ENCODE data around the gene PPEF1.

Gene PPEF1, protein sequence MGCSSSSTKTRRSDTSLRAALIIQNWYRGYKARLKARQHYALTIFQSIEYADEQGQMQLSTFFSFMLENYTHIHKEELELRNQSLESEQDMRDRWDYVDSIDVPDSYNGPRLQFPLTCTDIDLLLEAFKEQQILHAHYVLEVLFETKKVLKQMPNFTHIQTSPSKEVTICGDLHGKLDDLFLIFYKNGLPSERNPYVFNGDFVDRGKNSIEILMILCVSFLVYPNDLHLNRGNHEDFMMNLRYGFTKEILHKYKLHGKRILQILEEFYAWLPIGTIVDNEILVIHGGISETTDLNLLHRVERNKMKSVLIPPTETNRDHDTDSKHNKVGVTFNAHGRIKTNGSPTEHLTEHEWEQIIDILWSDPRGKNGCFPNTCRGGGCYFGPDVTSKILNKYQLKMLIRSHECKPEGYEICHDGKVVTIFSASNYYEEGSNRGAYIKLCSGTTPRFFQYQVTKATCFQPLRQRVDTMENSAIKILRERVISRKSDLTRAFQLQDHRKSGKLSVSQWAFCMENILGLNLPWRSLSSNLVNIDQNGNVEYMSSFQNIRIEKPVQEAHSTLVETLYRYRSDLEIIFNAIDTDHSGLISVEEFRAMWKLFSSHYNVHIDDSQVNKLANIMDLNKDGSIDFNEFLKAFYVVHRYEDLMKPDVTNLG

DNA sequence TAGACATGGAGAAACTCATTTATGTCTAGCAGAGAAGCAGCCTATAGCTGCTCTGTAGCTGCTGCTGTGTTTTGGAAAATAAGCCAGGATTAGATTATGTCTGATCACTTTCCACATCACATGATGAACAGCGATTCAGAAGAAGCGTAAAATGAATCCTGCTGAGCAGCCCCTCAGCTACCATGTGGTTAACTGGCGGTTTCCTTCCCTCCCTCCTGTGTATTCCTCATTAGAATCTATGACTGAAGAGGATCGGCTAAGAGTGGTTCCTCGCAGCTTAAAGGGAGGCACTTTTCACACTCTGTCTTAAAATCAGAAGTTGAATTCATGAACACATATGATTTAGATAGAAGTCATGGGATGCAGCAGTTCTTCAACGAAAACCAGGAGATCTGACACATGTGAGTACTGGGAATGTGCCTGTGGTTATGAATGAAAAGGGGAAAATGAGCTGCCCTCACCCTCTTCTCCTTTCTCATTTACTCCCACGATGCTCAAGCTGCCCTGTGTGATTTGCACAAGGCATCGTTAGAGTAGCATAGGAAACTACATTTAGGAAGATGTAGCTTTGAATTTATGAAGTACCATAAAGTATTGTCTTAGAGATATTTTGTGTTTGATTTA lies at the start of gene PPEF1:
Gene PPEF1, plus strand, starts transcription at position 220 of the 624 bp plus-strand sequence. Its CDS starts 136 bp downstream, at position 356.
- FAIRE-seq, result no peak

DNA sequence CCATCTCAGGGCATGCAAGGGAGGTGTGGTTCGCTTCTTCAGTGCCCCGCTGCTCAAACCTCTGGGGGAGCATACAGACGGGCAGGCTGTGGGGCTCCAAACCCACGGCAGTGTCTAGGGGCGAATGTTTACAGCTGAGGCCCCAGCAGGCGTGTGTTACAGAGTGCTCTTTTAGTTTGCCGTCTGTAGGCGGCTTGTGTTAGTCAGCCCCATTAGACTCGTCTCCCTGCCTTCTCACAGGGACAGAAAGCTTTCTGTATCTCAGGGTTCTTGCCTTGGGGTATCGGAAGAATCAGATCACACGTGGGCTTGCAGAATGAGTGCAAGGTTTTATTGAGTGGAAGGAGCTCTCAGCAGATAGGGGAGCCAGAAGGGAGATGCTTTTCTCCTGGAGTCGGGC lies 46.2 kb upstream of the PPEF1 start:
- FAIRE-seq, result no peak

DNA sequence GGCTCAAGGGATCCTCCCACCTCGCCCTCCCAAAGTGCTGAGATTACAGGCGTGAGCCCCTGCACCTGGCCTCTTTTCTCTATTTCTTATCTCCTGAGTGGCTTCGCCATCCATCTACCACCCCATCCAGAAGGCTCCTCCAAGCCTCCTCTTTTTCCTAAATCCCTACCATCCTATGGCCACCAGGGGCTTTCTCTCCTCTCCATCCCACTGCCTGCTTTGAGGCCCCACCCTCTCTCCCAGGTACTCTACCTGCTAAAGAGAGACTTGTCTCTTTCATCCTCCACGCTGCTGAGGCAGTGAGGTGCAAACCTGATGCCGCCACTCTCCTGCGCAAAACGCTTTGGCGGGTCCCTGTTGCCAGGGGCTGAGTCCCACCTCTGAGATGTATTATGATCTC lies 42.5 kb upstream of the PPEF1 start:
- FAIRE-seq, result no peak

DNA sequence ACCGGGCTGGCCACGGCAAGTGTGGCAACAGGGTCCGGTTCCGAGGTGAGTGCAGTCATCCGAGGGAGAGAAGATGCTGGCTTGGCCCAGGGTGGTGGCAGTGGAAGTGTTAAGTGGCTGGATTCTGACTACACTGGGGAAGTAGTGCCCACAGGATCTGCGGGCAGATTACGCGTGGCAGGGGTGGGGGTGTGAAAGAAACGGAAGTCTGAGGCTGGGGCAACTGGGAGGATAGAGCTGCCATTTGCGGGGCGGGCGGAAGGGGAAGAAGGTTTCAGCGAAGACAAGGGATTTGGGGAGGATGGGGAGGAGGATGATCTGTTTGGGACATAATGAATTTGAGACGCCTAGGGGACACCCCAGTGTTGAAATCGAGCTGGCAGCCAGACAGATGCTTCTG lies 40.8 kb upstream of the PPEF1 start:
- no peak for FAIRE-seq

DNA sequence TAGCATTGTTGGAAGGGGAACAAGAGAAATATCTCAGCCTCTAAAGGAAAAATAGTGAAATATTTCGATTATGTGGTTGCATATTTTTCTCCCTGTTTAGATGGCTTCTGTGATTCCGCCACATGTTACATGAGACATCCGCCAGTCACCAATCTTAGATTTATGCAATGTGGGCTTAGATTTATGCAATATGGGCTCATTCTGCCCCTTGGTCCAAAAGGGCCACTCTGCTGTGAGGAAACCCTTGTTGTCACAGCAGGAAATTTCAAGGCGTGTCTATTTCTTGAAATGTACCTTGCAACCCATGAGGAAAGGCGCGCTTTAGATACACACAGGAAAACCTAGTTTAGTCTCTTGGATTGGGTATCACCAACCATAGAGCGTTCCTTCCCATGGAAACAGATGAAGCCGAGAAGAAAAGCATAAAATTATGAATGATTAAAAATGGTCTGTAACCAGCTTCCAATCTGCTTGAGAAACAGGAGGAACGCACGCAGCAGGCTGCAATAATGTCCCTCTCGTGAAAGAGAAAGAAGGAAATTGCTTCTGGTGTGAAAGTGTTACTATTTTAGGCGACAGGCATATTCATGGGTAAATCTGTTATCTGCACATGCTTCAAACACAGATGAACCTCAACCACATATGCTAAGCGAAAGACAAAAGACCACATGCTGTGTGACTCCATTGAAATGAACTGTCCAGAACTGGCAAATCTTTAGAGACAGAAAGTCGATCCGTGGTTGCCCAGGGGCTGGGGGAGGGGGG lies 39.2 kb upstream of the PPEF1 start:
- no peak for FAIRE-seq

DNA sequence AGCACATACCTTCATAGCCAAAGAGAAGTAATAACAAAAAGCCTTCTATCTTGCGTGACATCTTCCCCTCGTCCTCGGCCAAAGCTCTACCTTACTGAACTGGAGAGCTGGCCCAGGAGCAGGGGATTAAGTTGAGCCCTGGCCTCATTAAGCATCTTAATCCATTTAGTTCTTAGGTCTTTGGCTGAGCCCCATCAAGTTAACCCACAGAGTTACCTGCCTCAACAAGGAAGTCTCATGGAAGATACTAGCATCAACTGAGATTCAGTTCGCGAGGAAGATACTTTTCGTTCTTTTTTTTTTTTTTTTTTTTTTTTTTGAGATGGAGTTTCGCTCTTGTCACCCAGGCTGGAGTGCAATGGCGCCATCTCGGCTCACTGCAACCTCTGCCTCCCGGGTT lies 35.4 kb upstream of the PPEF1 start, which contains the start of gene RS1:
Gene RS1, minus strand, starts transcription at position 101 of the 400 bp plus-strand sequence. Its CDS starts 40 bp downstream, at position 61.
- FAIRE-seq, result no peak

DNA sequence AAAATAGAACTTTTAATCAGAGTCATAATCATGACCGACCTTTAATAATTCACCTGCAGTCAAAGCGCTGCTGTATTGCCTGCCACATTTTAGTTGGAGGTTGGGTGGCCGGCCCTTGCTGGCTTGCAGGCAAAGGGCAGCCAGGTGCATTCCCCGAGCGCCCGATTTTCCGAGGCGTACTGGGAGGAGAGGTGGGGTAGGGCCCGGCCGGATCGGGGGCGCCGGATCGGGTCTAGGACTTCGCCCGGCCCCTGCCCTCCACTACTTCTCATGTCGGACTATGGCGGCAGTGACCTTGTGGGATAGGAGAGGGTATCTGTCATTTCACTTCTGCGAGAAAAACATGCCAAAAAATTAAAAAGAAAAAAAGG lies 33.0 kb upstream of the PPEF1 start:
- no peak for FAIRE-seq

DNA sequence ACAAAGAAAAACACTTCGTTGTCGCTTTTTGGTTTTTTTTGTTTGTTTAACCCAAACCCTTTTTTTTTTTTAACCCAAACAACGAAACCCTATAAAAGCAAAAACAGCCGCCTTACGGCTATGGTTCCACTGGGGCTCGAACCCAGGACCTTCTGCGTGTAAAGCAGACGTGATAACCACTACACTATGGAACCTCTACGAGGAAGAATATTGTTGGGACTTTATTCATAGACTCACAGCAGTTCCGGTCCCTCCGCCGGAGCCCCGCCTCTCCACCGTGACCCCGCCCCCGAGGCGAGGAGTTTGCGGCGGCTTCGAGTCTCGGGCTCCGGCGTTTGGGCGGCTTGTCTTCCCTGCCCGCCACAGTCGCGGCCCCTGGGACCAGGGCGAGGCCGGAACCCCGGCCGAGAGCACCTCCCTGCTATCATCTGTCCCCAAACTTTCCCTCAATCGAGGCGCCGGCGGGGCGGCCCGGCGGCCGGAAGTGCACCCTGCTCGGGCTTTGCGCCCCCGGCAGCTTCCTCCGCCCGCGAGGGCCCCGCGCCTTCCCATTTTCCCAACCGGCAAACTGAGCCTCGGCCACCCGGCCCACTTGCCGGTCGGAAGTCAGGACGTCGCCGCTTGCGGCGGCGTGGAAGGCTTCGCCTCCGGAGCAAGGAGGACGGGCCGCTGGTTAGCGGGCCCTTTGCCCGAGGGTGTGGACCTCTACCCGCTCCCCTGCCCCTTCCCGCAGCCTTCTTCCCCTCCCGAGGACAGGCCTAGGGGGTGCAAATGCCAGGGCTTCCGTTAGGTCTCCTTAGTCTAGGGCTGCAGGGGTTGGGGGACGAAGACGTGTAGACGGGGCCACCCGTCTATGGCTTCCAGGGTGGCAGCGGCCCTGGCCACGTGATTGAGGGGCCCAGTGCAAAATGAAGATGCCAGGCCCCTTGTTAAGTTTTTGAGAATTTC lies 32.4 kb upstream of the PPEF1 start:
- no peak for FAIRE-seq

DNA sequence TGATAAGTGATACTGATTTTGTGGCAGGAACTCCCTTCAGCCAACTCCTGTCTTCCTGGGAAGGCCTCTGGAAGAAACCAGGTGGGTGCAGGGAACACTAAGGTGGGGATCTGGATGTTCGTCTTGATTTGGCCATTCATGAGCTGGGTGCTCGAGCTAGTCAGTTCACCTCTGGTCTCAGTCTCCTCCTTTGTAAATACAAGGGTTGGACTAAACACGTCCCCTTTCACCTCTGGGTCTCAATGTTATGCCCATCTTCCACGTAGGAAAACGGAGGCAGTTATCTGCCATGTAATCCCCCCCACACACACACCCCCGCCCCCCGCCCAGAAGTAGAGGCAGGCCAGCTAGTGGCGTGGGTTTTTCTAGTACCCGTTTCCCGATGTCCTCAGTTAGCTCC lies 31.4 kb upstream of the PPEF1 start:
- no peak for FAIRE-seq

DNA sequence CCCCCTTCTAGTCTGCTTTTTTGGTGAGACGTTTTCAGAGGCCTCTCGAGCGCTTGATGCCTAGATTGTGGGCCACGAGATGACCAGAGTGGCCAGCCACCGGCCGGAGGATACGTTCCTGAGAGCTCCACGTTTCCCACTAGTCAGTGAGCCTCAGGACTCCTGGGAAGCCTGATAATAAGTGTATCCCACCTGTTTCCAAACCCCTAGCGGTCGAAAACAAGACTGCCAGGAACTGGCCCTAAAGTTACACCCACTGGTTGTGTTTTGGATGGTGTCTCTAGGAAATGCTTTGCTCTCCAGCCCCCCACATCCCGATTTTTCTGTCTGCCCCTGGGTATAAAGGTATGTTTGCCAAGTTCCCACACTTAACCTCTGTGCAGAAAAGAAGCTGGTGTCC lies 31.0 kb upstream of the PPEF1 start:
- no peak for FAIRE-seq

DNA sequence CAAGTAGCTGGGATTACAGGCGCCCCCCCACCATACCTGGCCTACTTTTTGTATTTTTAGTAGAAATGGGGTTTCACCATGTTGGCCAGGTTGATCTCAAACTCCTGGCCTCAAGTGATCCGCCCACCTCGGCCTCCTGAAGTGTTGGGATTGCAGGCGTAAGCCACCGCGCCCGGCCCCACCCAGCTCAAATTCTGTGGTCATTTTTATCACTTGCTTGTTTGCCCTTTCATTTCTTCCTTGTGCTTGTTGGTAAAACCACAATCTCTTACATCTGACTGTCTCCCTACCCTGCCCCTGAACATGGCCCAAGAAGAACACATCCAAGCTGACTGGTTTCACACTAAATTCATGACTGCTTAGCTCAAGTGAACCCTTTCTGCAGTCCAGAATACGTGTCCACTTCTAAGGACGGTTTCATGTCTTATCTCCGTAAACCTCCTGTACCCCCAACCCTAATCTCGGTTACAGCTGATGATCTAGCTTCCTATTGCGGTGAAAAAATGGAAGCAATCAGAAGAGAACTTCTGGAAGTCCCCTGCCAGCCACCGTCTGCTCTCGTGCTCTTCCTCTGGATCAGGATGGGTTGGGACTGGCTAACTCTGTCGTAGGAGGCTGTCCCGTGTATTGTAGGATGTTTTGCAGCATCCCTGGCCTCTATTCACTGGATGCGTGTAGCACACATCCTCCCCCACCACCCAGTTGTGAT lies 30.1 kb upstream of the PPEF1 start:
- no peak for FAIRE-seq

DNA sequence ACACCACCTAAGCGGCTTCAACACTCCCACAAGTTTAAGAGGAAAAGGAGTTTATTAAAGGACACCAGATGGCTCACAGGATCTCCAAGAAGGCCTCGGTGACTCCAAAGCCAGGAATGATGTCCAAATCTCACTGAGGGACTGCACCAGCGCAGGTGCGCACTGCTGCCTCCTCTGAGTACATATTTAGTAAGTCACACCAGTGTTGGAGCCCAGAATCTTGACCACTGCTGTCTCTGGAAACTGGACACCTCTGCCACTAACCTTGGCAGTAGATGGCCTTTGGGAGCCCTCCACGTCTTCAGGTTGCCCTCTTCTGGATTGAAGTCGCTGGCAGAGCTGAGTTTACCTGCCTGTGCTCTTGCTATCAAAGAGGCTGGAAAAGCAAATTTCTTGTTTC lies 25.4 kb upstream of the PPEF1 start:
- FAIRE-seq, result no peak

DNA sequence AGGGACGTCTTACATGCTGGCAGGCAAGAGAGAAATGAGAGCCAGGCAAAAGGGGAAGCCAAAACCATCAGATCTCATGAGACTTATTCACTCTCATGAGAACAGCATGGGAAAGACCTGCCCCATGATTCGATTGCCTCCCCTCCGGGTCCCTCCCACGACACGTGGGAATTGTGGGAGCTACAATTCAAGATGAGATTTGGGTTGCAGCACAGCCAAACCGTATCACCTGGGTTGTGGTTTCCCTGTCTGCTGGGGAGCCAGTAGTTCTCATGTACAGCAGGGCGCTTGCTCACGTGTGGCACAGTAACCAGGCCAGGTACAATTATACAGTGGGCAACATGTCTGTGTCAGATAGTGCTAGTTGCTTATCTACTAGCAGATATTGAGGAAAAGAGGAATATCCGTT lies 24.5 kb upstream of the PPEF1 start:
- no peak for FAIRE-seq

DNA sequence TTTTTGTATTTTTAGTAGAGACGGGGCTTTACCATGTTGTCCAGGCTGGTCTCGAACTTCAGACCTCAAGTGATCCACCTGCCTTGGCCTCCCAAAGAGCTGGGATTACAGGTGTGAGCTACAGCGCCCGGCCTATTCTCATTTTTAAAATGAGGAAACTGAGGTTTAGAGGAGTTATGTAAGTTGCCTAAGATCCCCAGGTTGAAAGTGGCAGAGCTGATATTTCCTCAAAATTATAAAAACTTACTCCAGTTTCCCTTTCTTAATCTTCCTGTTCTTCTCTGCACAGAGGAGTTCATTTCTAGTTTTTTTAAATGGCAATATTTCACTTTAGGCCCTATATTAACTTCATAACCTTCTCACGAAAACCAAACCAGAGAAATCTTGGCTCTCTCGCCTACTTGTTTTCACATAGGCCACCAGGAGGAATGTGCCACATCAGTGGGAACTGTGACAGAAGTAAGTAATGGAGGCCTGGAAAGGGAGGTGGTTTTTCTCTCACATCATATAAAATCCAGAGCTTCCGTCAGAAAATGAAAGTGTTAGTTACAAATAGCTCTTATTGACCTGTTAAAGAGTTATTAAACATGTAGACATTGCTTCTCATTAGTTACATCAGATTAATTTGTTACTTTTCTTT lies 19.5 kb upstream of the PPEF1 start:
- FAIRE-seq, result no peak

DNA sequence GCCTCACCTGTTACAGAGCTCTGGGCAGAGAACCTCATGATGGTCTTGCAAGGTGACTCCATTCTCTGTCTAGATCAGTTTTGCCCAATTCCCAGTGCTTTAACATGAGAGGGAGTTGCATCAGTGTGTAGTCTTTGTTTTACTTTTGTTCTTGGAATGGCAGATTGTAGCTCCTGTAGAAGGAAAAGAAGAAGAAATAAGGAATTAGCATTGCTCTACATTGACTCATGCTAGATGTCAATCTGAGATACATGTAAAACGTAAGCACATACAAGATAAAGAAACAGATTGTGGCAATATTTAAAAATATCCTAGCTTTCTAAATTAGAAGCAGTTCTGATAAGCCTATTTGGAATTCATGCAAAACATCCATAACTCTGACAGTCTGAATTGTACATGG lies 16.0 kb upstream of the PPEF1 start:
- FAIRE-seq, result no peak

DNA sequence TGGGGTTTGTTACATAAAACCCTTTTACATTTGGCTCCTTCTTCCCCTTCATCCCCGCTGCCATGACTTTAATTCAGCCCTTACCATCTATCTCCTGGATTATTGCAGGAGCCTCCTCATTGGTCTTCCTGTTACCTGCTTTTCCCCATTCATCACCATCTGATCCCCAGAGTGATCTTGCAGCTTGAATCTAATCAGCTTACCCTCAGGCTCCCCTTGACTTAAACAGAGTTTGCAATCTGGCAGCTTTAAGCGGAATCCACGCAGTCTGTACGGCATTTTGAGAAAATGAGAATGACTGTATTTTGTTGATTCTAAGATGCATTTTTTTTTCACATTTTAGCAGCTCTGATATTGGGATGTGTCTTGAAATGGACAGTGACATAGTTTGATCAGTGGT lies 14.9 kb upstream of the PPEF1 start:
- FAIRE-seq, result no peak

DNA sequence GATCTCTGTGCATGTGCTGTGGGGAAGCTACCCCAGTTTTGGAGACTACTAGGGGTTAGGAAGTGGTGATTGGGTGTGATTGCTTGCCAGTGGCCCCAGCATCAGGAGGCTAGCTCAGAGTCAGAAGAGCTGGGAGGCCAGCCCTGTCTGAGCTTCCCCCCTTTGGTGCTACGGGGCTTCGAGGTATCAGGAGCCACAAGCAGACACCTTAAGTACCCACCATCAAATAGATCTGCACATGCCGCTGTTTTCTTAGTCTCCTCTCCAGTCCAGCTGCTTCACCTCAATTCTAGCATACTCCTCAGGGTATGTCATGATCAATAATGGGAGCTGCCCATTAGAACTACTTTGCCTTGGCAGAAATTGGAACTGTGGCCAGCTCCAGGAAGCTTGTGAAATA lies 10.8 kb upstream of the PPEF1 start:
- no peak for FAIRE-seq

DNA sequence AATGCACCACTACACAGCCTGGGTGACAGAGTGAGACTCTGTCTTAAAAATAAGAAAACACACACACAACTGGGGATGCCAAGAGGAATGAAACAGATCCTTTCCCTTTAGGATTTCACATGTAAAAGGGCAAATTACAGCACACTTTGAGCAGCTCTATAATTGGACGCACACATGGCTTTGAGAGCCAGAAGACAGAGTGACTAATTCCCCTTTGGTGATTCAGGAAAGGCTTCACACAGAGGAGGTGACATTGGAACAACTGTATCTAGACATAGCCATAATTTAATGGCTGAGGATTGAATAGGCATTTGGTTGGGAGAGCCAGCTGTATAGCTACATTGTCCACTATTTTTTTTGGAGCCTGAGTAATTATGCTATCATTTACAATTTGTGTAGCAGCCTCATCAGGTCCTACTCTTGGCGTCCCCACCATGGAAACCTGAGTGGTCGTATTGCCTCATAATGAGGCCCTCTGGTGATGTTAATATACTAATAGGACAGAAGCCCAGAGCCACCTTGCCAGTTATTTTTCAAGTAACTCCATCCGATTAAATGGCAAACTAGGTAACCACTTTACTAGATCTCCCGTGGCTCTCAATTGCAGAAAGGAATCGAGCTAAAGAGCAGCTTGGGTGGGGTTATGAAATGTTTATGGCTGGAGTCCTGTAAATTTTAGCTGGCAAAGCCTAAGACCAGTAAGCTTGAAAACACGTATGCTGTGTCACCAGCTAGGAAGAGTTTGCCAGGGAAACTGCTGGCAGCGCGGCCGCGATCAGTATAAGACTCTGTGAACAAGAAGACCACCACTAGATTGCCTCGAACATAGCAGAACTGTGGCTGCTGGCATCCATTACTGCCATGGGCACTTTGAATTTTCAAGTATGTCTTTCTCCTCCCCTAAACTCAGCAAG lies 8.5 kb upstream of the PPEF1 start:
- no peak for FAIRE-seq

DNA sequence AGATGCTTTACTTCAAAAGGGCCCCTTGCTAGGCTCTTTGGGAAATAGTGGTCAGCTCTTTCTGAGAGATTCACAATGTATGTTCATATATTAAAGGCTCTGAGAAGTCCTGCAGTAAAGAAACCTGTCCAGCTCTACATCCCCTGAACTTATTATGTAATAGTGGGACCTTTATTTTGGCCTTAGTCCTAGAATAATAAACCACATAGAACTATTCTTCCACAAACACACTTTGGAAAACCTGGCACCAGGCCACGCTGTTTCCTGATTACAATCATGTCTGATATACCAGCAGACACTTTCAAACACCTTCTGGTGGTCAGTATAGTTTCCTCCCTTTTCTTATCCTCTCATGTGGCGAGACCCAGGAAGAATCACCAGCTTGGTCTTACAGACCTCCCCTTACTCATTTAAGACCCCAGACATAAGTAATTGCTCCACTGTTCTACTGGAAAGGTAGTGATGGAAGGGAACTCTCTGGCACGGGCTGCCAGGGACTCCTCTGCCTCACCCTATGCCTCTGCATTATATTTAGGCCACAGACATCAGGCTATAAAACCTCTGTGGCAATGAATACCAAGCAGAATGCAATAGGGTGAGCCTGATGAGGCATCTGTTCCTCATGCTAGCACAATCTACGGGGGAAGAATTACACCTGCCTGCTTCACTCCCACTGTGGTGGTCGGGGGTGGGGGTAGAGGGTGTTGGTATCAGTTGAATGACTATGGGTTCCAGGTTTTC lies 5.7 kb upstream of the PPEF1 start:
- no peak for FAIRE-seq
